ENCODE results near the gene GRID1.

GRID1 gene

DNA sequence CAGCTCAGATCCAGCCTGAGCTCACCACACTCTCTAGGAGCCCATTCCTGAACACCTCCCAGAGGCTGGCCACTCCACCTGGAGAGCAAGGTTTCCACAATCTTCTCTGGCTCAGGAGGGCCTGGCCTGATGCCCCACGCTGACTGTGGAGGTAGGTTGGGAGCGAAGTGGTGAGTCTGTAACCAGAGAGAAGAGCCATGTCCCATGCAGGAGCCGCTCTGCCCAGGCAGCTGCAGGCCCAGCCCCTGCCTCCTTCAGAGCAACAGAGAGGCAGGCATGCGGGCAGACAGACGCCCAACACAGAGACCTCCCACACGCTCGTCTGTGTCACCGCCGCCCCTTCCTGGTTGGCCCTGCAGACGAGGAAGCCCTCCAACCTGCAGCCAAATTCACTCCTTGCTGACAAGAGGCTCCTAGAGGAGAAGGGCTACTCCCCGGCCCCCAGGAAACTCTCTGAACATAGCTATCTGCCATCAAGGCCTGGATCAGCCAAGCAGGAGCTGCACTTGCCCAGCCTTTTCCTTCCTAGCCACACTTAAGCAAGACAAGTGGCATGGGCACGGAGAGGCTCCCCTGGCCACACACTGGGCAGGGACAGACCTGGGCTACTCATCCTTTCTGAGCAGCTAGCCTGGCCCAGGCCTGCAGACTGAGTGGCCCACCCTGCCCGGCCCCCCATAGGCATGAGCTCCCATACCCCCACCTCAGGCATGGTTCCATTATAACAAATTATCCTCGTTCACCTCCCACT, 101.9 kb downstream of the GRID1 start:
- no peak for DNase-seq

DNA sequence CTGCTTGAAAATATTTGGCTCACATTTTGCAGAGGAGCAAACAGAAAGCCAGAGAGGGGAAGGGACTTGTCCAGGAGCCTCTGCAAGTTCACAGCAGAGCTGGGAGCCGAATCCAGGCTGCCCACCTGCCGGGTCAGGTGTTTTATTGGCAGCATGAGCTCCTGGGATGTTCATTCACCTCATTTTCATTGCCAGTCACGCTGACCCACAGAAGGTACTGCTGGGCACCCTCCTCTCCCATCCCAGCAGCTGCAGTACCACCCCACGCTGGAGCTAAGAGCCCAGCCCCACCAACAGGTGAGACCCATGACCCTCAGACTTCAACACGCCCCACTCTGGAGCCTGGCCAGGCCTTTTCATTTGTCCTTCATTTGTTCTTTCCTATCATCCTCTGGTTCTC, 102.7 kb downstream of the GRID1 start:
- DNase-seq, result no peak

DNA sequence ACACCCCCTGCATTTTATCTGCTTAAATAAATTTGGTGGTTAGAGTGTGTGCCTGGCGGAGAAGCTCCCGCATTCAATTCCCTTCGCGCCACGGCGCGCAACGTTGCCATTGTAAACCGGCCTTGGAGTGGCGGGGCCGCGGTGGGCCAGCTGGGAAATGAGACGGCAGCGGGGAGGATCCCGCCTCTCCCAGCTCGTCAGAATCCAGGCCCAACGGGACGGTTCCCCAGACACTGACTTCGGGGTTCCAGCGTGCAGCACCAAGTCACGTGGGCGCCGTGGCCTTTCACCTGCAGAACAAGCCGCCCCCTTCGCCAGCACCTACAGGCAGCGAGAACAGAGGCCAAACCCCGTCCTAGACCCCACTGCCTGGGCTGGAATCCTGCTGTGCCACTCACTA, 103.4 kb downstream of the GRID1 start:
- no peak for DNase-seq

- DNase-seq, result no peak
Measured at GRCh38 chr10:86262688-86263181, 103.9 kb downstream of the GRID1 start.

GRCh38 chr10:86261941-86262687, 104.5 kb downstream of the GRID1 start:
- DNase-seq, result no peak

- DNase-seq, result no peak
Measured at GRCh38 chr10:86261470-86261869, 105.1 kb downstream of the GRID1 start.

GRCh38 chr10:86260564-86260963, 106.0 kb downstream of the GRID1 start:
- DNase-seq, result no peak

DNA sequence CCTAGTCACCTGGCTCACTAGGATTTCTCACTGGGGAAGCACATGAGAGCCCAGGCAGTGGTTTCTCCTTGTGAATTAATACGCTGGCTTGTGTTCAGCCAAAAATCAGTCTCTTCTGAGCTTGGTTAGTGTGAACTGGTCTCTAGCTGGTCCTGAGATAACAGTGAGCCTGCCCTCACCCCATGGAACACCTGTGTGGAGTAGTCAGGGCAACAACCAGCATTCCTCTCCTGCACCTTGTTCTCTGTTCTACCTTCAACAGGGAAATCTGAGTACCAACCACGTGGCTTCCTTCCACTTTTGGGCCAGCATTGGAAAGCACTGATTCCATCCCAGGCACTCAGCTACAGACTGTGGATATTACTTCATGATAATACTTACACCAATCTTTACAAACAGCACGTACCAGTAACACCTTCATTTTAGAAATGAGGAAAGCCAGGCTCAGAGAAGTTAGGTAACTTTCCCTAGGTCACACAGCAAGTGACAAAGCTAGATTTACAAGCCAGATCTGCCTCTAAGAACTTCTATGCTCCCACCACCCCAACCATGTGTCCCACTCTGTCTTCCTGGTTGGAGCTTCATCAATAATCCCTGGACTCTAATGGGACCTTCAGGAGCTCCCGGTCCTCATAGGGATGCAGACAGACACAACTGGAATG, 106.6 kb downstream of the GRID1 start:
- no peak for DNase-seq

DNA sequence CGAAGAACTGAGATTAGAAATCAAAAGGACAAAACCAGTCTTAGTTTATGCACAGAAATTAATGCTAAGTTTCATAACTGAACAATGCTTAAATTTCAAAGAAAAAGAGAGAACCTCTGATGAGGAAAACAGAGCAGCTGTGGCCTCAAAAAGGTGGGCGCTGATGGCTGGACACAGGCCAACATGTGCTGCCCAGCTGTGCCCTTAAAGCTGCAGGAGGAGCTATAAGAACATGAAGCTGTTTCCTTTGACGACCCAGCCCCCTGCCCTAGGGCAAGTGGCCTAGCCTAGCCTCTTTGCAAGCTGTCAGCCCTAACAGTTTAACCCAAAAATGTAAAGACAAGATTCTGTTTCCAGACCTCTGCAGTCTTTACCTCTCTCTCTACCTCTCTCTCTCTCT, 107.7 kb downstream of the GRID1 start:
- DNase-seq, result no peak

- peak; percentile 37 for DNase-seq
Measured at GRCh38 chr10:86258499-86258898, 108.1 kb downstream of the GRID1 start.

DNA sequence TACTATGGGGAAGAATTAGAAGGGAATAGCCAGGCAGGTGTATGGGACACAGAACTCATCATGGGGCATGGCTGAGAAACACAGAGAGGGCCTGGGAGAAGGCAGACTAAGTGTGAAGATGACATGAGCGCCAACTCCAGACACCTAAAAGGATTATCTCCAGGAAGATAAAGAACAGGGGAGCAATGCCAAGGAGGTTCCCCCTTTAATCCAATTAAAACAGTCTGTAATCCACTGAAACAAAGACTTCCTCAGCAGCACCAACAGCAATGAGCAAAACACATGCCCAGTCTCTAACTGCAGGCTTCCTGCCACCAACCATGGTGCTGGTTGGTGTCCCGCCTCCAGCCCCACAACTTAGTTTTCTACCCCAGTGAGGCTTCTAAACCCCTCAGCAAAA, 108.9 kb downstream of the GRID1 start:
- DNase-seq, result no peak

GRCh38 chr10:86256690-86257315, 109.8 kb downstream of the GRID1 start:
- DNase-seq, result no peak

GRCh38 chr10:86255405-86256251, 111.0 kb downstream of the GRID1 start:
- DNase-seq, result no peak

GRCh38 chr10:86254526-86255174, 111.9 kb downstream of the GRID1 start:
- DNase-seq, result no peak

GRCh38 chr10:86254081-86254480, 112.5 kb downstream of the GRID1 start:
- no peak for DNase-seq

- DNase-seq, result no peak
Measured at GRCh38 chr10:86253091-86254072, 113.2 kb downstream of the GRID1 start.

- DNase-seq, result no peak
Measured at GRCh38 chr10:86252556-86252955, 114.0 kb downstream of the GRID1 start.

- DNase-seq, result no peak
Measured at GRCh38 chr10:86252079-86252478, 114.5 kb downstream of the GRID1 start.

DNA sequence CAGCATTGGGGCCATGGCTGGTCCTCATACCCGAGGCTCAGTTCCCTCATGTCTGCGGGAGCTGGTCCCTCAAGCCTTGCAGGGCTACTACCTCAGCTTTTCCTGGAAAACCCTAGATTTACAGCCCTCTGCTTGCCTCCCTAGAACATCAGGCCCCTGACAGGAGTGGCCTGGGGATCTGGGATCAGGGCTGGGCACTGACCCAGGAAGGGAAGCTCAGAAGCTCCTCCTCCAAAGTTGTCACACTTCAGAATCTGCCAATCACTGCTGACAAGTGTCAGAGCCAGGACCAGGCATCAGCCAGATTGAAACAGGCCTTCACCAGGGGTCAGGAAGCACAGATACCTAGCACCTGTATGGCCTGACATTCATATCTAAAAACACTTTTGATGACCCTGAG, 115.2 kb downstream of the GRID1 start:
- DNase-seq, result no peak

DNA sequence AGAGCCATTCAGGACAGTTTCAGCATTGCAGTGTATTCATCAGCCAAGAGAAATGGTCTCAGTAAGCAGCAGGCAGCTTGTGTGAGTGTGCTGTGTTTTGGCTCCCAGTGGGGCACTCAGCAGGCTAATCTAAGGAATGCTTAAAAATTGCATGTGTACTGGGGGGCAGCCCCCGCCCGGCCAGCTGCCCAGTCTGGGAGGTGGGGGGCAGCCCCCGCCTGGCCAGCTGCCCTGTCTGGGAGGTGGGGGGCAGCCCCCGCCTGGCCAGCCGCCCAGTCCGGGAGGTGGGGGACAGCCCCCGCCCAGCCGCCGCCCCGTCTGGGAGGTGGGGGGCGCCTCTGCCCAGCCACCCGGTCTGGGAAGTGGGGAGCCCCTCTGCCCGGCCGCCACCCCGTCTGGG, 116.2 kb downstream of the GRID1 start:
- DNase-seq, result no peak

DNA sequence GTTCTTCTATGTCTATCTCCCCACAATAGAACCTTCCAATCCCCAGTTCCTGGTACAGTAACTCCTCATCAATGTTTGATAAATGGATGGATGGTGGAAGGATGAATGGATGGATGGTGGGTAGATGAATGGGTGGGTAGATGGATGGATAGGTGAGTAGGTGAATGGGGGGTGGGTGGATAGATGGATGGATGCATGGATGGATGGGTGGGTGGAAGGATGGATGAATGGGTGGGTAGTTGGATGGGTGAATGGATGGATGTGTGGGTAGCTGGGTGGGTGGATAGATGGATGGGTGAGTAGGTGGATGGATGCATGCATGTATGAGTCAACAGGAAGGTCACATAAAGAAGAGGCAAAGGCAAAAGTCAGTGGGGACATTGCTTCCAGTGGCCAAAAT, 116.8 kb downstream of the GRID1 start:
- no peak for DNase-seq
